NCI-H345 treated with DMSO at 0.1 percent for 48 hours (cell line): ENCODE results near the gene RNASEH2B.

Source experiments
- DNase-seq: peaks from one replicate; lab custom pipeline; 2025; ENCODE audit not compliant: unreplicated experiment; lab: John Stamatoyannopoulos, UW

The RNASEH2B gene

DNA sequence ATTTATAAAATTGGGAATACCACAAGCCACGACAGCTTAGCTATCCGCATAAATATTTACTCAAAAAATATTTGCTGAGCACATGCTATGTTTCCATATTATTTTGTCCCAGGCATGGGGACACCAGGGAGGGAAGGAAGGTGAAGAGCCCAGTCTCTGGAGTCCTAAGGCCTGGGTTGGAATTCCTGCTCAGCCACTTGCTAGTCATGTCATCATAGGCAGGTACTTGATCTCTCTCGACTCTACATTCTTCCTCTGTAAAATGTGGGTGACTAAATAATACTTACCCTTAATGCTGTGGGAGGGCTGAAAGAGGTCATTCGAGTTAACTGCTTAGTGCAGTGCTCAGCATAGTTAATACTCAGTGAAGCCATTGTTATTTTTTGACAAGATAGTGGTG is 4.3 kb upstream of the RNASEH2B start:
- DNase-seq, result no peak

DNA sequence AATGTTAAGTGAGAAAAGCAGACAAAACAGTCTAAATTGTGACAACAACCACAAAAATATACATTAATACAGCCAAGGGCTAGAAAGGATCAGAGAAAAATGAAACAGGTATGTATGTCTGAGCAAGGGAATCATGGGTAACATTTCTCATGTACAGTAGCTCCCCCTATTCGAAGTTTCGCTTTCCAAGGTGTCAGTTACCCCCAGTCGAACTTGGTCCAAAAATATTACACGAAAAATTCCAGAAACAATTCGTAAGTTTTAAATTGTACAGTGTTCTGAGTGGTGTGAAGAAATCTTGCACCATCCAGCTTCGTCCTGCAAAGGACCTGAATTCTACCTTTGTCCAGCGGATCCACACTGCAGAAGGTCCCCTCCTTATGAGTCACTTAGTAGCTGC is 1.8 kb upstream of the RNASEH2B start:
- DNase-seq, result no peak

DNA sequence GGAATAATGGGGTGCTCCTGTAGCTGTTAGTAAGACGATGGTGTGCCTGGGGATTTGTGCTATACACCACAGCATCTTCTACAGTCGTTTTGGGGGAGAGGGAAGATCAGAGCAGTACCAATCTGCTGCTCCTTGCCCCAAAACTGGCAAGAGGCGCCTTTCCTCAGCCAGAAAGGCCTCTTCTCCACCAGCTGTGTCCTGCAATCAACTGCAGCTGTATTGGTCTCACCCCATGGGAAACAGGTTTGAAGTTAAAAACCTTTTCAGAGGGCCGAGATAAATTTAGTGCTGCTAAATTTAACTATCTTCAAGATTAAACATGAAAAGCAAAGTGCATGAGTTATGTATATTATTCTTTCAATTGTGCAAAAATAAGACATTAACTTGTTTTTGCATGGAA is 1.2 kb upstream of the RNASEH2B start:
- DNase-seq, result no peak

DNA sequence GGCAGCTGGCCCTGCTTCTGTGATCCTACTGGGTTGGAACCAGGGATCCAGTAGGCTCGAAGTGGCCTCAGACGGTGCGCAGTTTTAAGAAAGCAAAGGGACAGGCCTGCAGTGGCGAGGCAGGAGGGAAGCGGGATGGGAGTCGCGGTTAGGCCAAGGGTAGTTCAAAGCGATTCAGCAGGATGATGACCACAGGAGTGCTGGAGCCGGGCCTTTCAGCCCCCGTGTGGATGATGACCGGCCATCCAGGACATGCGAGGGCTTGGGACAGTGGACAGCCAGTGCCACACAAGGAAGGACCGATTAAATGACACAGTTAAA is 854 bp downstream of the RNASEH2B start:
- no peak for DNase-seq

DNA sequence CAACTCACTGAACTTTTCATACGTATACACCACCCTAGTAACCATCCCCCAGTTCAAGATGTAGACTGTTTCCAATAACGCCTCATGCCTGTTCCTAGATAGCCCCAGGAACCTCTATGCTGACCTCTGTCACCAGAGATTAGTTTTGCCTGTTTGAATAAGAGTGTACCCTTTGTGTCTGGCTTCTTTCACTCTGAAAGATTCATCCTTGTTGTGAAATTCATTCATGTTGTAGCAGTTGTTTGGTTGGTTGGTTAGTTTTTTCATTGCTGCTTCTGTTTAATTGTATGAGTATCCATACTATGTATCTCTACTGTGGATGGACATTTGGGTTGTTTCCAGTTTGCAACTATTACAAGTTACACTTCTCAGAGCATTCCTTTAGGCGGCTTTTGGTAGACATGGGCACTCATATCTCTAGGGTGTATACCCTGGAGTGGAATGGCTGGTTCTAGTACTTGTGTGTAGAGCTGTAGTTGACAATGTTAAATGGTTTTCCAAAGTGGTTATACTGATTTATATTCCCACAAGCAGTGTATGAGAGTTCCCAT is 1.6 kb downstream of the RNASEH2B start:
- no peak for DNase-seq

DNA sequence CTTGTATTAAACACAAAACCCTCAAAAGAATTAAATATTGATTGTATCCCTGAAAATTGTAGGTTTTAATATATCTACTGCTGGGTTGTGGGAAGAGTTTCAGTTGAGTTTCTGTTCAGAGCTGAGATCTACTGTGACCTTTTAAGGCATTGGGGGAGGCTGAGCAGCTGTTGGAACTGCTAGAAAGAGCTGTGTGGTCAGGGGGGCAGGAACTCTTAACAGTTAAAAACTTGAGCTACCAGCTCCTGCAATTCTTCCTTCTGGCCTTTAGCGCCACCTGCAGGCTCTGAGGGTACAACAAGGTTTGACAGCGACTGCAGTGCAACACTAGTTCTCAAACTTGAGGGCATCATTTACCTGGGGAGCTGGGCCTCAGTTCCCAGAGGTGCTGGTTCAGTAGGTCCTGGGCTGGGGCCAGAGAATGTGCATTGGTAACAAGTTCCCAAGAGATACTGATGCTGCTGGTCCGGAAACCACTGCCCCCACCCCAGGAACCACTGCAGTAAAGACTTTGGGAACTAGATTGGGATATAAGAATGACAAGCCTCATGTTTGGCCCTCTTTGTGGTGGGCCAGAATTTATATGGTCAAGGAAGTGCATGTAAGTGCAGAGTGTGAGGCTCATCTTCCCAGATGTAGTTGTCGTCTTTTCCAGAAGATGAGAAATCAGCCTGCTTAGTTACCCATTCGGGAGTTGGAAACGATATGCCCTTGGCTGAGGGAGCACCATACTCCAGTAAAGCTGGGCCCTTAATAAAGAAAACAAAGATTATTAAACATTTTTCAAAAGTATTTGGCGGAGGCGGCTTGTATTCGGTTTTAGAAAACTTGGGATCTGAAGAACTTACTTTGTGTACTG is 2.6 kb downstream of the RNASEH2B start:
- peak; percentile 29 for DNase-seq

DNA sequence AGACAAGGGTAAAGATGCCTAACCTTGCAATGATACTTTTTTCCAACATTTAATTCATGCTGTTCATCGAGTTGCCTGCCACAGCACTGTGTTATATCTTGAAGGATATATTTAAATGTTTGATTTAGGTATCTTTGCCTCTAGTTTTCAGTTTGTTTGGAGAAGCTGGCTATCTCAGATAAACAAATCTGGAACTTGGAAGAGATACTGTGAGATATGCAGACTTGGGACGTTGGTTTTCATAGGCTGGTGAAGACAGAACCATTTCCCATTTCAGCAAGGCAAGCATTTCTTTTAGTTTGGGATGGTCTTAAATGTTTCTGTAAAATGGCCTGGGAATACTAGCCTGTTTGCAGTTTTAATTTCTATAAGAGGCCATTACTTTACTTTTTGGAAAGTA is 3.3 kb downstream of the RNASEH2B start:
- DNase-seq, result no peak

DNA sequence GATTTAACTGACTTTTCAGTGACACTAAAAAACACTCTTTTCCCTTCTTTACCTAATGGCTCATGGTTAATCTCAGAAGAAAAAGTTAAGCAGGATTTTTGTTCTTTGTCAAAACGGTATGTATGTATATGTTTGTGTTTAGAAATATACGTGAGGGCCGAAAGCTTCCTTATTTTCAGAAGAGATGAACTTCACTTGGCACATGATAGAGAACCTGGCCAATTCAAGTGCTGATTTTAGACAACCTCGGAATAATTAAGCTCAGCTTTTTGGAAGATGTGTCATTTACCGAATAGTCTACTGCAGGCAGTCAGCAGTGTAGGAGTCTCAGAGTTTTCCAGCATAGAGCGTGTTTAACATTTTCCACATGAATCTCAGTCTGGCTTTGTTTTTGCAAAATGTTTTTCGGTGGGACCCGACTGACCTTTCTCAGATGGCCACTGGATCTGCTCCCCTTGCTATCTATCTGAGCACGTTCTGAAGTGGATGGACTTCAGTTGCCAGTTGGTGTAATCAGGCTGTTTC is 4.6 kb downstream of the RNASEH2B start:
- no peak for DNase-seq

DNA sequence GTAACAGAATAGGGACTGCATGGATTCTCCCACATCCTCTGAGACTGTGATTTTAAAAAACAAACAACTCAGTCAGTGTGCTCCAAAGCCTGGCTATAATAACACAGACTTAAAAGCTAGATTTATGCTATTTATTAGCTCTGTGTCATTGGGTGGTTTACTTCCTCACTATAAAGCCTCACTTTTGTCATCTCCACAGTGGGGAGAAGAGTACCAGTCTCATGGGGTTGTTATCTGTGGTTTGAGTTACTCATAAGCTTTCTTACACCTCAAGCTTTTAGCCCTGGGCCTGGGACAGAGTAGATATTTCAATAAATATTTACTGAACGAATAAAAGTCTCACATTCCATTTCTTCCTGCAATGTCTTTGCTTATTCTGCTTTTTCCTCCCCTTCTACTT is 5.3 kb downstream of the RNASEH2B start:
- no peak for DNase-seq

DNA sequence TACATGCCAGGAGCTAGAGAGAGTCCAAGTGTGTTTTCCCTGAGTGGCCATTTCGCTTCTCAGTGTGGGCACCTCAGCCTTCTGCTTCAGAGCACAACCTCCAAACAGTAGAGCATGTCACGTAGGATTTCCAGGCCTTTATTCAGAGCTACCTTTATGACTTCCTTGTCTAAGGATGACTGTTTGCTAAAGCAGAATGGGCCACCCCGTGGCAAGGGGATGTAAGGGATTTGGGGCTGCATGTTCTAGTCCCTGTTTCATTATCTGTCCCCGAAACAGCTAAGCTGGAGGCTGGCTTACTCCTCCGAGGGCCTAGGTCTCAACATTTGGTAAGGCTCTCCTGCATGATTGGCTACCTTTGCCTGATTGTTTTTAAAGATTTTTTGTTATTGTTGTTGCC is 6.0 kb downstream of the RNASEH2B start:
- DNase-seq, result no peak

DNA sequence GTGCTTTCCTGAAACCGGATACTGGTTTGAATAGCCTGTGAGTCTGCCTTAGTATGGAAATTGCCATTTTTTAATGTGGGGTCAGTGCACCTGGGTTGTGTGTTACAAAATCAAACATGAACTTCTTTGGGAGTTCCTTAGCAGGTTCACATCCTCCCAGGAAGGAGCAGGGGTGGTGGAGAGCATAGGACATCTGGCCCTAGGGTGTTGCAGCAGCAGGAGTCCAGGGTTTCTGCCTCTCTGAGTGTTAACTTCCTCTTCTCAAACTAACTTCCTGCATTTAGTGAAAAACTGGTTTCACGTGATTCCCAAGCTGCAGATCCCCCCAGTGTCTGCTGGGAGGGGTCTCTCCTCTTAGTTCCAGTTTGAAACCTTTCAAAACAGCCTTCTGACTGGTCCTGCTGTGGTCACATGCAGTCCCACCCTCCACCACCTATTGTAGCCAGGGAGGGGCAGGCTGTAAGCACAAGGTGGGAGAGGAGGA is 7.2 kb downstream of the RNASEH2B start:
- DNase-seq, result no peak

DNA sequence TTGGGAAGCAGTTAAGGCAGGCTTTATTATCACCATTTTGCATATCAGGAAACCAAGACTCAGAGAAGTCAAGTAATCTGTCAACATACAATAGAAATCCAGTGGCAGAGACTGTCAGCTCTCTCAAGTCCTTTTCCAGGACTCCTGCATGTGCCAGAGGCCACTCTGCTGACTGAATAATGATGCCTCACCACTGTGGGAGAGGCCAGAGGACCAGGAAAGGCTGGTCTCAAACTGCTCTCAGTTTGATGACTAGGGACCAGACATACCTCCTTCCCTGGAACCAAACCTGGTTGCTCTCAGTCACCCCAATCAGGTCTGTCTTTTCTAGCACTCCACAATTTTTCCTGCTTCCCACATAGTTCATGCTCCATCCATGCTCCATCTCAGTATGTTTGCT is 8.0 kb downstream of the RNASEH2B start:
- DNase-seq, result no peak

DNA sequence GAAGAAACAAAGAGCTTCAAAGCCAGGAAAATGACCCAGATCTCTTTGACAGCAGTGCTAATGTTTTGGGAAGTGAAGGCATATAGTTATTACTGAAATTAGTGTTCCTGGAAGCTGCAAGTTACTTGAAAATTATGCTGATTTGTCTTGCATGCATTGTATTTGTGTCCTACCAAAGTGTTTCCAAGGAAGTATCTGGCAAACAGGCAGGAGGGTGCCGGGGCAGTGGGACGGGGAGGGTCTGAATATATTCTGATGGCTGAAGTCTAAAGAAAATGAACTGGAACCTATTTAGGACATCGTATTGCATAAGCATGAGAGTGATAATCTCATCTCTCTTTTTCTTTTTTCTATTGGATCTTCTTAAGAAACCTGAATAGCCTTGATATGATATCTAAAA is 9.0 kb downstream of the RNASEH2B start:
- DNase-seq, result no peak

DNA sequence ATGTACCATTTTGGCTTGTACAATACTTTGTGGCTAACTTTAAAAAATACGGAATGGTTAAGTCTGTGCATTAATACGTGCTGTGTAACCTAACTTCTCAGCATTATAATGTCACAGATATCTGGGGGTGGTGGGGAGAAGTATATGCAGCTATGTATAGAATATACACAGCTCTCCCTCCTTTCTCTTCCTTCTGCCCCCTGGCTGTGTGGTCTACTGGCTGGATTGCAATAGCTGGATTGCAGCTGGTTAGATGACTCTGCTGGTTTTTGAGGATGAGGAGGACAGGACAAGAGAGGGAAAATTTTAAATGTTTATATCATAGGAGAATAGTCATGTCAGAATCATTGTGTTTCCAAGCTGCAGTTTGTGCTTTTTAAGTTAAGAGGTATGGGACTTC is 9.7 kb downstream of the RNASEH2B start:
- DNase-seq, result no peak

DNA sequence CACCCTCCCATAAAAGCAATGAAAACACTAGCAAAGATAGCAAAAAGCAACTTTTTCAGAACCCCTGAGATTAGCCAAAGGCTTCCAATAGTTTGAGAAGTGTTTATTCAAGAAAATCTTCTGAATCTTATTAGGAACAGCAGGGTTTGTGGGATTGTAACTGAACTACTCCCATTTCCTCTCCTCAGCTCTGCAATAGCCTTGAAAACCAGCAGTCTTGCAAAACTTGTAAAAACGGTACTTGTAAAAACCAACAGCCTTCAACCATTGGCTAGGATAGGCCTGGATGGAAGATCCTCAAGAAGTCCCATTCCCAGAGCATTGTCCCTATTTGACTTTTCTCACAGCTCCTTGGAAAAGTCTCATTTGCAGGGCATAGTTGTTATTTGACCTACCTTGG is 12.1 kb downstream of the RNASEH2B start:
- no peak for DNase-seq

DNA sequence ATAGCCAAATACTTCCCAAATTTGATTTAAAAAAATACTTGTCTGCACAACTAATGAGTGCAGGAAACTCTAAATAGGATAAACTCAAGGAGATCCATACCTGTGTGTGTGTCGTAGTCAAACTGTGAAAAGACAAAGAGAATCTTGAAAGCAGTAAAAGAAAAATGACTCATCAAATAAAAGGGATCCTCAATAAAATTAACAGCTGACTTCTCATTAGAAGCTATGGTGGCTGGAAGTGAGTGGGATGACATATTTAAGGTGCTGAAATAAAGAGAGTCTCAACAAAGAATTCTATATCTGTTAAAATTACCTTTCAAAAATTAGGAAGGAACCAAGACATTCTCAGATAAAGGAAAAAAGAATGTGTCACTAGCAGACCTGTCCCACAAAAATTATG is 13.7 kb downstream of the RNASEH2B start:
- no peak for DNase-seq

DNA sequence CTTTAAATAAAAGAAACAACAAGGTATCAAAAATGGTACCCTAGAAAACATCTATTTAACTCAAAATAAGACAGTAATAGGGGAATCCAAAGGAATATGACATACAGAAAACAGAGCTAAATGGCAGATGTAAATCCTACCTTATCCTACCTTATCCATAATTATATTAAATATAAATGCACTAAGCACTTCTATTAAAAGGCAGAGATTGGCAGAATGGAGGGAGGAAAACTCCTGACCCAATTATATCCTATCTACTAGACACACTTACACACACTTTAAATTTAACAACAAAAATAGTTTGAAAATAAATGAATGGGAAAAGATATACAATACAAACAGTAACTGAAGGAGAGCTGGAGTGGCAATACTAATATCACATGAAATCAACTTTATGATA is 14.4 kb downstream of the RNASEH2B start:
- DNase-seq, result no peak

DNA sequence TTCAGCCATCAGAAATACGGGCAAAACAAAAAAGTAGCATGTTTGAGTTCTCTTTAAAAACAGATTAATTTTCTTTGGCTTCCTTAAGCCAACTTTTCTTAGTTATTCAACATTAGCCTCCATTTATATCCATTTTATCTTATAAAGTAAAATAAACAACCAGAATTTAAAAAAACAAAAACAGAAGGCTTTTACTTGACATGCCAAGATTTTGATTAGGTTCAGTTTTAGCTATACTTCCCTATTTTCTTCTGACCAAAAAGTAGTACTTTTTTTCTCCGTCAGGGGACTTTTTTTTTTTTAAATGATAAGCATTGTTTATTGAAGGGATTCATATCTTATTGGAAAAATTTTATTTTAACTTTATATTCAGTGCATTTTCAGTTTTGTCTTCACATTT is 18.1 kb downstream of the RNASEH2B start:
- no peak for DNase-seq

DNA sequence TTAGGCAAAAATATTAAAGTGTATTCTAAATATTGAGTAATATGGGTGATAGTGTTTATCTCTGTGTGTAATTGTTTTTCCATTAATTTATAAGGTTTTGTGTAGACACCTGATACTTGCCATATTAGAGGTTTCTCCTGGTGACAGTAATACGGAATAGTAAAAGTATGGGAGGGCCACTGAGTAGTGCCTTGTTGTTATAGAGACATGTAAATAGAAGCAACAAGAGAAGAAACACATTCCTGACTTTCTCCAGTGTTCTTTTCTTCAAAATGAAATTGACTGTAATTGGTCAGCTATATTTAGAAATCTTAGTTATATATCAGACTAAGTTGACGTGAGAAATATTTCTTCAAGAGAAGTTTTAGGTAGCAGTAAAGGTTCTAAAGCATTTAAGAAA is 18.5 kb downstream of the RNASEH2B start:
- no peak for DNase-seq

DNA sequence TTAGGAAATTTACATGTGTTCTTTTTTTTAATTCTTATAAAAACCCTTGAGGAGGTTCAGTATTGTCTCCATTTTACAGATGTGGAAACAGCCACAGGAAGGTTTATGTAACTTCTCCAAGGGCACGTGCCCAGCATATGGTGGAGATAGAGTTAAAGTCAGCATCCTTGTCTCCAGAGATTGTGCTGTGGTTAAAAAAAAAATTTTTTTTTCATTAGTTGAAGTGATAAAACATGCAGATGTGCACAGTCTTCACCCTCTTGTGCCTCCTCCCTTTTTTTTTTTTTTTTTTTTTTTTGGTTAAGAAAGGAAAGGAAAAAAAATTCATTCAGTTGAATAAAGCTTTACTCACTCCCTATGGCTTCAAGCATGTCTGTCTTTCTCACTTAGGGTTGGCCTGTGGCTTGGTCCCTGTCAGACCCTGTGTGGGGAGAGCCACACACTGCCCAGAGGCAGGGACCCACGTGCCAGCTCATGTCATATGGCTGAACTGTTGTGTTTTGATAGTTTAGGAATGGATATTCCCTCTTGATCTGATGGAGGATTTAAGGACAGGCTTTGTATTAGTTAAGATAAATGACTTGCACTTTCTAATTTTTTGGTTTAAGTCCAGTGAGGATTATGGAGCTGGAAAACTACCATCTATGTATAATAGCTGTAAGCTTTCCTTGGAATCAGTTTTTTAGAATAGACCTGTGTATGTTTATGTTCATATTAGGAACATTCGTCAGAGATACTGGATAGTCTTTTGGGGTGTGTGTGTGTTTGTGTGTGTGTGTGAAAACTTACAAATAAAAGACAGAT is 19.3 kb downstream of the RNASEH2B start:
- no peak for DNase-seq

DNA sequence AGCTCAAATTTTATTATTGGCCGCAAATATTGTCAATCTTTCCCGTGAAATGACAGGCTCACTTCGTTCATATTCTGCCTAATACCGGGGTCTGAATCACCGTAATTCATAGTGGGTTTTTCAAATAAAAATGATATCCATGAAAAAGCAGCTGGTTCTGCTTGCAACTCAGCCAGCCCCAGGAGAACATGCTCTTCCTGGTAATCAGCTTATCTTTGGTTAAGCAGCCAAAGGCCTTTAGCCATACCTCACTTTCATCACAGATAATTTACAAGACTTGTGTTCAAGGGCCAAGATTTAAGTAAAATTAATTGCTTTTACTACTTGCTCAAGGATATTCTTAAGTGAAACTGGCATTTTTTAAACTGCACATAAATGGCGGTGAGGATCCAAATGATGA is 22.5 kb downstream of the RNASEH2B start:
- DNase-seq, result no peak
